ENCODE data around the gene NELFCD. TPM values are rescaled to one million over a fixed set of nuclear protein-coding genes. Genes with fewer than 3 reads are reported as not detected.

The NELFCD gene, protein sequence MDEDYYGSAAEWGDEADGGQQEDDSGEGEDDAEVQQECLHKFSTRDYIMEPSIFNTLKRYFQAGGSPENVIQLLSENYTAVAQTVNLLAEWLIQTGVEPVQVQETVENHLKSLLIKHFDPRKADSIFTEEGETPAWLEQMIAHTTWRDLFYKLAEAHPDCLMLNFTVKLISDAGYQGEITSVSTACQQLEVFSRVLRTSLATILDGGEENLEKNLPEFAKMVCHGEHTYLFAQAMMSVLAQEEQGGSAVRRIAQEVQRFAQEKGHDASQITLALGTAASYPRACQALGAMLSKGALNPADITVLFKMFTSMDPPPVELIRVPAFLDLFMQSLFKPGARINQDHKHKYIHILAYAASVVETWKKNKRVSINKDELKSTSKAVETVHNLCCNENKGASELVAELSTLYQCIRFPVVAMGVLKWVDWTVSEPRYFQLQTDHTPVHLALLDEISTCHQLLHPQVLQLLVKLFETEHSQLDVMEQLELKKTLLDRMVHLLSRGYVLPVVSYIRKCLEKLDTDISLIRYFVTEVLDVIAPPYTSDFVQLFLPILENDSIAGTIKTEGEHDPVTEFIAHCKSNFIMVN
- total RNA-seq: 50.2 TPM
- polyA plus RNA-seq (ENCODE audit: insufficient read depth, low read depth, low replicate concordance): 63.4 TPM
- long read RNA-seq, donor 1, transcript NELFCD-213 (15 exons, 2,305 nt): major isoform, 17 of 29 reads
- long read RNA-seq, donor 1, partial matches to known transcripts: 6 of 29 reads
- long read RNA-seq, donor 1, other reads (novel, unspliced or antisense): 6 of 29 reads
- long read RNA-seq, donor 2, transcript NELFCD-213 (15 exons, 2,305 nt): major isoform, 25 of 40 reads
- long read RNA-seq, donor 2, partial matches to known transcripts: 0 of 40 reads
- long read RNA-seq, donor 2, other reads (novel, unspliced or antisense): 7 of 40 reads
- long read RNA-seq, donor 3, transcript NELFCD-213 (15 exons, 2,305 nt): major isoform, 28 of 54 reads
- long read RNA-seq, donor 3, partial matches to known transcripts: 7 of 54 reads
- long read RNA-seq, donor 3, other reads (novel, unspliced or antisense): 13 of 54 reads
- long read RNA-seq, donor 4, transcript NELFCD-213 (15 exons, 2,305 nt): major isoform, 24 of 30 reads
- long read RNA-seq, donor 4, partial matches to known transcripts: 0 of 30 reads
- long read RNA-seq, donor 4, other reads (novel, unspliced or antisense): 0 of 30 reads
- long read RNA-seq, donor 5, partial matches to known transcripts: 0 of 1 reads
- long read RNA-seq, donor 5, other reads (novel, unspliced or antisense): 0 of 1 reads
- long read RNA-seq, donor 6, transcript NELFCD-213 (15 exons, 2,305 nt): major isoform, 5 of 5 reads
- long read RNA-seq, donor 6, partial matches to known transcripts: 0 of 5 reads
- long read RNA-seq, donor 6, other reads (novel, unspliced or antisense): 0 of 5 reads
- long read RNA-seq, donor 7, transcript NELFCD-213 (15 exons, 2,305 nt): major isoform, 51 of 84 reads
- long read RNA-seq, donor 7, partial matches to known transcripts: 13 of 84 reads
- long read RNA-seq, donor 7, other reads (novel, unspliced or antisense): 20 of 84 reads
- long read RNA-seq, donor 8, transcript NELFCD-213 (15 exons, 2,305 nt): major isoform, 14 of 40 reads
- long read RNA-seq, donor 8, partial matches to known transcripts: 15 of 40 reads
- long read RNA-seq, donor 8, other reads (novel, unspliced or antisense): 7 of 40 reads
- long read RNA-seq, donor 9, transcript NELFCD-213 (15 exons, 2,305 nt): major isoform, 11 of 25 reads
- long read RNA-seq, donor 9, partial matches to known transcripts: 11 of 25 reads
- long read RNA-seq, donor 9, other reads (novel, unspliced or antisense): 0 of 25 reads
- long read RNA-seq, donor 10, transcript NELFCD-213 (15 exons, 2,305 nt): major isoform, 9 of 2,047 reads
- long read RNA-seq, donor 10, partial matches to known transcripts: 2,031 of 2,047 reads
- long read RNA-seq, donor 10, other reads (novel, unspliced or antisense): 0 of 2,047 reads

DNA sequence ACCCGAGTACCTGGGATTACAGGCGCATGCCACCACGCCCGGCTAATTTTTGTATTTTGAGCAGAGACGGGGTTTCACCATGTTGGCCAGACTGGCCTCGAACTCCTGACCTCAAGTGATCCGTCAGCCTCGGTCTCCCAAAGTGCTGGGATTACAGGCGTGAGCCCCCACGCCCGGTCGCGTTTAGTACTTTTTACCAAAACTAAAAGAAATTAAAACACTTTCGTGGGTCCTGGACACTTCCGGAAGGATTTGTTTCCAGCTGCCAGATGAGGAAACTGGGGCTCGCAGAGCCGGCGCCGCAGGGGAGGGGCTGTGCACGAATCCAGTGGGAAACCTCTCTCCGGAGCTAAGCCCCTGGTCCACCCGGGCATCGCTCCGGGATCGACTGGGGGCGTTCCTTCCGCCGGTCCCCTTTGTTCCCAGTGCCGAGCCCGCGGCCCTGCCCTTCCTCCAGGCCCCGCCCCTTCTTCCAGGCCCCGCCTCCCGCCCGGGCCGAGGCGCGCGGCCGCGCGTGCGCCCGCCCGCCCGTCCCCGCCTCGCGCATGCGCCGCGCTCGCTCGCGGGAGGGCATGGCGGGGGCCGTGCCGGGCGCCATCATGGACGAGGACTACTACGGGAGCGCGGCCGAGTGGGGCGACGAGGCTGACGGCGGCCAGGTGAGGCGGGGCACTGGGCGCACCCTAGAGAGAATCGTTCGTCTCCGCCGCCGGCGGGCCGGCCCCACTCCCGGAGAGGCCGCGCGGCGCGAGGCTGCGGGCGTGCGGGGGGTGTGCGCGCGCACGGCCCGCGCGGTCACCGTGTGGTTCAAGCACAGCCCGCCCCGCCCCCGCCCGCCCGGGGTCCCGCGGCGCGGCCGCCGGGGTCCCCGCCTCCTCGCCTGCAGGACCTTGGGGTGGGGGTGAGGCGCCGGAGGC, at the start of gene NELFCD:
Gene NELFCD, plus strand, starts transcription at position 546 of the 917 bp plus-strand sequence. Its CDS starts 54 bp downstream, at position 600.
- Histone ChIP-seq H3K27me3 (ENCODE audit: control insufficient read depth, insufficient read depth, low read length) (no peaks in the 10 kb centered on the region), H3K4me1 (ENCODE audit: control insufficient read depth in 2 of 3, insufficient read depth in 2 of 3, low read depth in 1 of 3, low read length in 3 of 3) (peaks cover 4 to 21% (median 5%) of the 10 kb centered on the region in 3 donors), H3K4me3 (ENCODE audit: low read length in 3 of 3) (peak within 1 kb of the TSS; percentile 78 to 96 (median 95)), H3K9me3 (ENCODE audit: control insufficient read depth in 2 of 3, insufficient read depth in 1 of 3, low read length in 3 of 3) (peaks cover 0 to 5% (median 0%) of the 10 kb centered on the region in 3 donors), H3K36me3 (ENCODE audit: control insufficient read depth in 2 of 3, insufficient read depth in 3 of 3, low read length in 3 of 3) (no peaks in the 10 kb centered on the region), H3K27ac (ENCODE audit: low read depth in 2 of 2, low read length in 2 of 2) (peak within 1 kb of the TSS in 1 of 2 donors; percentile 79), H3K9ac (ENCODE audit: low read length in 3 of 3) (peak within 1 kb of the TSS; percentile 70 to 87 (median 73))
- peak; percentile 90 to 96 (median 94) for DNase-seq
- TF ChIP-seq, protein P1, sequence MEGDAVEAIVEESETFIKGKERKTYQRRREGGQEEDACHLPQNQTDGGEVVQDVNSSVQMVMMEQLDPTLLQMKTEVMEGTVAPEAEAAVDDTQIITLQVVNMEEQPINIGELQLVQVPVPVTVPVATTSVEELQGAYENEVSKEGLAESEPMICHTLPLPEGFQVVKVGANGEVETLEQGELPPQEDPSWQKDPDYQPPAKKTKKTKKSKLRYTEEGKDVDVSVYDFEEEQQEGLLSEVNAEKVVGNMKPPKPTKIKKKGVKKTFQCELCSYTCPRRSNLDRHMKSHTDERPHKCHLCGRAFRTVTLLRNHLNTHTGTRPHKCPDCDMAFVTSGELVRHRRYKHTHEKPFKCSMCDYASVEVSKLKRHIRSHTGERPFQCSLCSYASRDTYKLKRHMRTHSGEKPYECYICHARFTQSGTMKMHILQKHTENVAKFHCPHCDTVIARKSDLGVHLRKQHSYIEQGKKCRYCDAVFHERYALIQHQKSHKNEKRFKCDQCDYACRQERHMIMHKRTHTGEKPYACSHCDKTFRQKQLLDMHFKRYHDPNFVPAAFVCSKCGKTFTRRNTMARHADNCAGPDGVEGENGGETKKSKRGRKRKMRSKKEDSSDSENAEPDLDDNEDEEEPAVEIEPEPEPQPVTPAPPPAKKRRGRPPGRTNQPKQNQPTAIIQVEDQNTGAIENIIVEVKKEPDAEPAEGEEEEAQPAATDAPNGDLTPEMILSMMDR (IDR thresholded peaks at IDR 0.05; ENCODE audit: borderline replicate concordance, extremely low read depth, insufficient read depth): no peak
- intact Hi-C loops (cut with DNase I): no loop called here
- no peak for FAIRE-seq

DNA sequence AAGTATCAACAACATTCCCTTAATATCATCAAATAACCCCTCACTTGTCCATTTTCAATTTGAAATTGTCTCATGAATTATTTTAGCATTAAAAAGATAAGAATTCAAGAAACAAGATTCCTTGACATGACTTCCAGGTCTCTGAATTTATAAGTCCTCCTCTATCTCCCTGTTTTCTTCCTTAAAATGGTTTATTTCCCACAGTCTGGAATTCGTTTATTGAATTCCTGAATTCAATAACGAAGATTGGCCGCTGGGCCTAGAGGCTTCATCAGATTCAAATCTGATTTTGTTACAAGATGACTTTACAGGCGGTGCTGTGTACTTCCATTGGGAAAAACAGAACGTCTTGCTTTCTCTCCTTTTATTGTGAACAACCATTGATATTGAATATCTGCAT, 48.9 kb upstream of the NELFCD start:
- no peak overlapping the region for H3K9ac ChIP-seq (ENCODE audit: low read length in 3 of 3)
- no peaks in the 10 kb centered on the region for H3K36me3 ChIP-seq (ENCODE audit: control insufficient read depth in 2 of 3, insufficient read depth in 3 of 3, low read length in 3 of 3)
- no peak overlapping the region for H3K27ac ChIP-seq (ENCODE audit: low read depth in 2 of 2, low read length in 2 of 2)
- no peak for DNase-seq
- H3K4me3 ChIP-seq (ENCODE audit: low read length in 3 of 3): no peak overlapping the region
- intact Hi-C loops (cut with DNase I): no loop called here
- TF ChIP-seq, protein P1 (IDR thresholded peaks at IDR 0.05; ENCODE audit: borderline replicate concordance, extremely low read depth, insufficient read depth): no peak
- no peaks in the 10 kb centered on the region for H3K4me1 ChIP-seq (ENCODE audit: control insufficient read depth in 2 of 3, insufficient read depth in 2 of 3, low read depth in 1 of 3, low read length in 3 of 3)
- no peaks in the 10 kb centered on the region for H3K27me3 ChIP-seq (ENCODE audit: control insufficient read depth, insufficient read depth, low read length)
- FAIRE-seq: no peak
- H3K9me3 ChIP-seq (ENCODE audit: control insufficient read depth in 2 of 3, insufficient read depth in 1 of 3, low read length in 3 of 3): peaks cover 0 to 4% (median 2%) of the 10 kb centered on the region in 3 donors
